Activated gamma-delta T cell (primary cell): ENCODE measurements around the gene C1GALT1.

Source experiments
- DNase-seq: peaks from one replicate; lab custom pipeline; 2025; lab: John Stamatoyannopoulos, UW

C1GALT1 gene

GRCh38 chr7:7201578-7202374 lies 19.4 kb downstream of the C1GALT1 start:
- no peak for DNase-seq

DNA sequence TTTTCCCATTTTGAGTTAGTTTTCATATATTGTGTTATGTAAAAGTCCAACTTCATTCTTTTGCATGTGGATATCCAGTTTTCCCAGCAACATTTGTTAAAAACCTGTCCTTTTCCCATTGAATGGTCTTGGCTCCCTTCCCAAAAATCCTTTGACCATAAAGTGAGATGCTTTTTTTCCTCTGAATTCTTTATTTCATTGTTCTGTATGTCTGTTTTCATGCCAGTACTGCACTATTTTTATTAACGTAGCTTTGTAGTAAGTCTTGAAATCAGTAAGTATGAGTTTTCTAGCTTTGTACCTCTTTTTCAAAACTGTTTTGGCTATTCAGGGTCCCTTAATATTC lies 20.0 kb downstream of the C1GALT1 start:
- no peak for DNase-seq

DNA sequence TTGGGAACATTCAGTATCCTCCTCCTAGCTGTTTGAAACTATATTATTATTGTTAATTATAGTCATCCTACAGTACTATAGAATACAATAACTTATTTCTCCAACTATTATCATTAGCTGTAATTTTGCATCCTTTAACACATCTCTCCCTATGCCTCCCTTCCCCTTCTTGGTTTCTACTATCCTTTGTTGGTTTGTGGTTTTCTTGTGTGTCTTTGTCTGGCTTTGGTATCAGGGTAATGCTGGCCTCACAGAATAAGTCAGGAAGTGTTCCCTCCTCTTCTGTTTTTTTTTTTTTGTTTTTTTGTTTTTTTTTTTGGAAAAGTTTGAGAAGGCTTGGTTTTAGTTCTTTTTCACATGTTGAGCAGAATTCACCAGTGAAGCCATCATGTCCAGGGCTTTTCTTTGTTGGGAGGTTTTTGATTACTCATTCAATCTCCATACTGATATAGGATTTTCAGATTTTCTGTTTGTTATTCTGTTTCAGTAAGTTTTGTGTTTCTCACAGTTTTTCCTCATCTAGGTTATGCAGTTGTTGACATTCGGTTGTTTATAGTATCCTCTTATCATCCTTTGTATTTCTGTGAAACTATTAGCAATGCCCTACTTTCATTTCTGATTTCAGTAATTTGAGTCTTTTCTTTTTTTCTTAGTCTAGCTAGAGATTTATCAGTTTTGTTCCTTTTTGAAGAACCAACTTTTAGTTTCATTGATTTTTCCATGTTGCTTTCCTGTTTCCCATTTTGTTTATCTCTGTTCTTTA lies 21.6 kb downstream of the C1GALT1 start:
- no peak for DNase-seq

- DNase-seq: no peak
Observed at GRCh38 chr7:7207876-7208275, 25.5 kb downstream of the C1GALT1 start.

GRCh38 chr7:7208520-7208919 lies 26.2 kb downstream of the C1GALT1 start:
- DNase-seq: no peak

DNA sequence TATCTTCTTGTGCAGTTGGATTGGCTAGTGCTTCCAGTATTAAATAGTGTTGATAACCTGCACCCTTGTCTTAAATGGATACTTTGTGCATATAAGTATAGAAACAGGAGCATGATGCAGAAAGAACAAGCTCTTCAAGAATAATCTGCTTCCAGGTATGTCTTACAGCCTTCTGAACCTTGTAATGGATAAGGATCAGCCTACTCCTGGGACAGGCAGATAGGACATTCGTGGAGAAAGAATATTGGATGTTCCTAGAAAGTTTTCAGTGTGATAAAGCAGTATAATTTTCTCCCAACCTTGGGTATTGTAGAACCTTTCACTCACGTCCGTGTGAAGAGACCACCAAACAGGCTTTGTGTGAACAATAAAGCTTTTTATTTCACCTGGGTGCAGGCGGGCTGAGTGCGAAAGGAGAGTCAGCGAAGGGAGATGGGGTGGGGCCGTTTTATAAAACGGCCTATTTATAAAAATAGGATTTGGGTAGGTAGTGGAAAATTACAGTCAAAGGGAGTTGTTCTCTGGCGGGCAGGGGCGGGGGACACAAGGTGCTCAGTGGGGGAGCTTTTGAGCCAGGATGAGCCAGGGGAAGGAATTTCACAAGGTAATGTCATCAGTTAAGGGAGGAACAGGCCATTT lies 27.2 kb downstream of the C1GALT1 start:
- DNase-seq: no peak

DNA sequence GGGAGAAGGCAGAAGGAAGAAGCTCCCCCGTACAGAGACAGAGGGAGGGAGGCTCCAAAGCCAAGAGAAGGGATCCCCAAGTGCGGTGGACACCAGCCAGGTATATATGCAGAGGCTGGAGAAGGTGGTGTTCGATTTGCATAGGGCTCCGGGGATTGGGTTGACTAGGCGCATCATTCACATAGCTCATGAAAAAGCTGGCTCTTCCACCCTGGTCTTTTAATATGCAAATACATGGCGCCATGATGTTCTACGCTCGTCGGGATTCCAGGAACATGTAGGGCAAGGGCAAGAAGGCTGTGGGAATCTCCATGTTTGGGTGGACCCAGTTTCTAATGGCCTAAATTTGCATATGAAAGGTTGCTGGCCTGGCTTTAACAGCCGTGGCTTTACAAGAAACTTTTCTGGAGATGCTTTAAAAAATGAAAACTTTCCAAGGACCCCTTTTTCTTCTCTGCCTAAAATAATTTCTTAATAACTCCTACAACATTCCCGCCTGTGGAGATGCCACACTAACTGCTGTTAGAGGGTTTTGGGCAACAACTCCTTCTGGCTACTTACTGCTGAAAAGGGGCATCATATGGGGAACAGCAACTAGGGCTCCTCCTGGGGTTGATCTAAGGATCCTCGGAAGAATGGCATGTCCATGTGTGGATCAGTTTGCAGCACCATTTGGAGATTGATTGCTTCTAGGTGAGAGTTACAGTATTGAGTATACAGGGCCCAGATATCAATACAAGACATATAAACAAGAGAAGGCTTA lies 28.3 kb downstream of the C1GALT1 start:
- DNase-seq: no peak

GRCh38 chr7:7212612-7213011 lies 30.3 kb downstream of the C1GALT1 start:
- no peak for DNase-seq

DNA sequence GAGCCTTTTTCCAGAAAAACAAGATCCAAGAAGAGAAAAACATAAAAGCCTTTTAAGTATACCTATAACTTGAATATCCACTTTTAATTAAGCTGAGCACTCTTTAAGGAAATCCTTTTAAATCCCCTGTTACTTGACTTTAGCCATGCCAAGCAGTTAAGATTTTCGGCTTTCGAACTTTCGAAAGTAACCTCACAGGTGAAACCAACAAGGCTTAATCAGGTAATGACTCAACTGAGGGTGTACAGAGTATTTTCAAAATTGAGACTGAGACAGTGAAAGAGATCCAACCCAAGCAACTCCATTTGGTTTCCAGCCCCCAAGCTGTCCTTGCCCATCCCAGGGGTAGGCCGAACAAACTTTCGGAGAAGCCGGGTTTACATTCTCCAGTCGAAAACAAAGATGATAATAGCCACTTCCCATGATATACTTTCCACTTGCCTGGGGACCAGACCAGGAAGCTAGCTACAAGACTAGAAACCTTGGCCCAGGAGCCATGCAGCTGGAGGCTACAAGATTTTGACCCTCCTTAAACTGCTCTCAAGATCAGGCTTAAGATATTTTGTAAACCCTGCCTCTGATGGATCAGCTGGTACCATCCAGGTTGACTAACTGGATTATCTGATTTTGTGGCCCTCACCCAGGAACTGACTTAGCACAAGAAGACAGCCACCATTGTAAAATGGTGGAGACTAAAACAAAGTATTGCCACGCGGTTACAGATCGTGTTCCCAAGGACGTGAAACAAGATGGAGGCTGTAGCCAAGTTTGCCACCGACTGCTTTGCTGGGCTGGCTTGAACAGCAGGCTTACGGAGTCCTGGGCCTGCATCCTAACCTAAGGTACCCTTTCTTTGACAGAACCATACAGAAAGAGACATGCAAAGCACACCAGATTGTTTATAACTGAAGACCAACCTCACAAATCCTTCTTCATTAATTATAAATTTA lies 32.3 kb downstream of the C1GALT1 start:
- no peak for DNase-seq

GRCh38 chr7:7216279-7216678 lies 33.9 kb downstream of the C1GALT1 start:
- no peak for DNase-seq

DNA sequence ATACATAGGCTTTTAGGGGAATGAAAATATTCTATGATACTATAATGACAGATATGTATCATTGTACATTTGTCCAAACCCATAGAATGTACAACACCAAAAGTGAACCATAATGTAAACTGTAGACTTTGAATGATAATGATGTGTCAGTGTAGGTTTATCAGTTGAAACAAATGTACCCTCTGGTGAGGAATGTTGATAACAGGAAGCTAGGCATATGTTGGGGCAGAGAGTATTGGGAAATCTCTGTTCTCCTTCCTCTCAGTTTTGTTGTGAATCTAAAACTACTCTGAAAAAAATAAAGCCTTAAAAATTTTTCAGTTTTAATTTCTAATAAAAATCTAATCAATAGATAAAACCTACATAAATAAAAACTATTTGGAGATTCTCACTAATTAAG lies 36.9 kb downstream of the C1GALT1 start:
- DNase-seq: no peak

- DNase-seq: no peak
Observed at GRCh38 chr7:7220821-7221220, 38.5 kb downstream of the C1GALT1 start.

DNA sequence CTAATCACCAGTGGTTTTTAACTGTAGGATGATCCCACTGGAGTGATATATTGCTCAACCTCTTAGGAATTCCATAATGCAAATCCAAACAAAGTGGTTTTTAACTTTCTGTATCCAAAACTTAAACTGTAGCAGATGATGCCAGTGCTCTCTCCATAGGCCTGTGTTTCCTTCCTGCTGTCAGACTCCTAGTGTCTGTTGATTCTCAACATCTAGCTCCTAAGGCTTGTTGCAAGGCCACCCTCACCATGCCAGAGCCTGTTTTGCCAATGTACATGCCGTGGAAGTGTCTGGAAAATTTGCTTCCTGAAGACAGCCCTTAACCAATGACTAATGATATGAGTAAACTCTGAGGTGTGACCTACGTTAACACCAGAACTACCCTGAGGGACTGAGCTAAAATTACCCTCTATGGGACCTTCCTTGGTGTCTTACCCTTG lies 39.3 kb downstream of the C1GALT1 start:
- DNase-seq: no peak

- no peak for DNase-seq
Observed at GRCh38 chr7:7223250-7223649, 40.9 kb downstream of the C1GALT1 start.

DNA sequence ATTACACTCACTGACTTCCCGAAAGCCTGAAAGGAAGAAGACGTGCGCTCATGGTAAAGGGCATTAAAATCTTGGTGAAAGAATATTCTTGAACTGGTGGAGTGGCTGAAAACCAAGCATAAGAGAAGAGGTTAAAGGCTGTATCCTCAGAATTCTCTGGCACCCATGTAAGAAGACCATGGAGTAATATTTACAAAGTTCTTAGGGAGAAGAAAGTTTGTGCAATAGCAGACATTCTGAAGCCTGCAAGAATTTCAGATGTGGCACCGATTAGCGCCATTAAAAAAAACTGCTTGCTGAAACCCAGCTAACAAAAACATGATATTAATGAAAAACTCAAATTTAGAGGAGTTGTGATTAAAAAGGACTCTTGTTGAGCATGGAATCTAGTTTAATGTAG lies 44.1 kb downstream of the C1GALT1 start:
- no peak for DNase-seq

DNA sequence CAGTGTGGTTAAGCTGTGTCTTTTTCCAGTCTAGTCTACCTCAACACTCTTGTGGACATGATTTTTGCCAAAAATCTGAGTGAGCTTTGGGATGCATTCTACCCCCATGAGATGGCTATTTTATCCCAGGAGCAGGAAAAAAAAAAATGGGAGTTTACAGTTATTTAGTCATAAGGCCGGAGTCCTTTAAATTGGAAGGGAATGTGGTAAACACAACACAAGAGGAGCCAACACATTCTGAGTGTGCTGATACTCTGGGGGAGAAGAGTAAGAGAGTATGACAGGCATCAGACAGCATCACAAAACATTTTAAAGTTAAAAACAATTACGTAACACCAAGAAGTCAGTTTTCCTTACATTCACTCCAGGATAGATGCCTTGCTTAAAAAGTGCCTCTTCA lies 46.1 kb downstream of the C1GALT1 start:
- no peak for DNase-seq

- DNase-seq: no peak
Observed at GRCh38 chr7:7228967-7229366, 46.6 kb downstream of the C1GALT1 start.

DNA sequence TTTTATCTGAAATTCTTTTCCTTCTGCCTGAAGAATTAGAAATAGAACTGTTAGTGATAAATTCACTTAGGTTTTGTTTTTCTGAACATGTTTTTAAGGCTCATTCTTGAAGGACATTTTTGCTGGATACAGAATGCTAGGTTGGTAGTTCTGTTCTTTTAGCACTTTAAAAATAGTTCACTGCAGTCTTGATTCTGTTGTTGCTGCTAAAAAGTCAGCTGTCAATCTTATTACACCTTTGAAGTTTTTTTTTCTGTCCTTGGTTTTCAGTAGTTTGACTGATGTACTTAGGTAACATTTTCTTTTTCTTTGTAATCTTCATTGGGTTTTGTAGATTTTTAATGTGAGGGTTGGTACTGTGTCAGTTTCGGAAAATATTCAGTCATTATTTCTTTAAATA lies 48.7 kb downstream of the C1GALT1 start:
- DNase-seq: no peak

DNA sequence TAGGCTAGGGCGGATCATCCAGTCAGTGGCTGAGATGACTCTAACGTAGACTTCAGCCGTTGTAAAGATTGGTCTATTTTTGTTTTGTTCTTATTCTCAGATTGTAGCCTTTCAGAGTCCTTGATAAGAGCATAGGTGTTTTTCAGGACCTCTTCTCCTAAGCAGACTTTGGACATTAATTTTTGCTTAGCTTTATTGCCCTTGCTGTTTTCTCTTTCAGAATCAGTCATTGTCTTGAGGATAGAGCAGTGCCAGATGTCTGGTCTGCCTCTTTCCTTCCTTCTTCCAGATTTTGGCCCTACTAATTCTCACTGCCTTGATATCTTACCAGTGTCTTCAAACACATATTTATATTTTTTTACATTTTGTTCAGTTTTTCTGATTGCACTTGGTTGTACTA lies 49.5 kb downstream of the C1GALT1 start:
- no peak for DNase-seq

DNA sequence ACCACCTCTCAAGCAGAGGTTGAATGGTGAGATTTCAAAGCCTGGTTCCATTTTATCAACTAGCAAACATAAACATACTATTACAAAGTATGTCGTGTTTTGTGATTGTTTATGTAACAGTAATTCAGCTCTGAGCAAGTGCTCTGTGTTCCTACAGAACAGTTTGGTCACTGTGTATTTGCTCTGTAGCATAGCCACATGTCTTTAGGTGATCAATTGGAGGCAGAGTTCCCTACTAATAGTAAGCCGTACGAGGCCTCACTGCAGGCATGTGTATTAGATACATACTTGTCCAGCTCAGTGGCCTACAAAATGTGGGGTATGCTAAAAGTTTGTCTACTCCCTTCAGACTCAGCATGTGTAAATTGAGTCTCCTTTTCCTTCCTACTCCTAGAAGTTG lies 53.0 kb downstream of the C1GALT1 start:
- DNase-seq: no peak

DNA sequence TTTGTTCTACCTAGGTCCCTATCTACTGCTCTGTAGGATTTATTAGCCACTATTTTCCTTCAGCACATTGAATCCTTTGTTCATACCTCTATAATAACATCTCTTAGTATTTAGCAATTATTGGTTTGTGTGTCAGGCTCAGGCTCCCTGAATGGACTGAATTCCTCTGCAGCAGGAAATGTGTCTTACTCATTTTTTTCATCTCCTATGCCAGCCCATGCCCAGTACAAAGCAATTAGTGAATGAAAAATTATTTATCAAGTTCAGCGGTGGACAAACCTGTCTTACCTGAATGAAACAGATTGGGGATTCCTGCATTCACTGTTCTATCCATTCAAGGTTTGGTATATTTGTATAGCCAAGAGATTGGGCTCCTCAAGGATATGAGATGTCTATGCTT lies 53.7 kb downstream of the C1GALT1 start:
- DNase-seq: no peak
